HG02938 (cell line): ENCODE measurements around the gene ADAMTS2.

Experiments
- ATAC-seq: cut with Tn5 transposase; IDR thresholded peaks from one replicate; pipeline ENCODE4 v1.9.1; 2021; ENCODE audit warnings: mild to moderate bottlenecking, moderate library complexity; ENCODE audit not compliant: unreplicated experiment

The ADAMTS2 gene

GRCh38 chr5:179373101-179373934, 28.1 kb upstream of the ADAMTS2 start:
- ATAC-seq, result no peak

GRCh38 chr5:179371681-179372680, 26.7 kb upstream of the ADAMTS2 start:
- ATAC-seq, result no peak

GRCh38 chr5:179371121-179371510, 25.9 kb upstream of the ADAMTS2 start:
- no peak for ATAC-seq

- no peak for ATAC-seq
Observed at GRCh38 chr5:179370490-179371120, 25.3 kb upstream of the ADAMTS2 start.

GRCh38 chr5:179369530-179369884, 24.2 kb upstream of the ADAMTS2 start:
- no peak for ATAC-seq

GRCh38 chr5:179368806-179369529, 23.7 kb upstream of the ADAMTS2 start:
- no peak for ATAC-seq

GRCh38 chr5:179368126-179368805, 23.0 kb upstream of the ADAMTS2 start:
- ATAC-seq, result no peak

- no peak for ATAC-seq
Observed at GRCh38 chr5:179367491-179367890, 22.2 kb upstream of the ADAMTS2 start.

- no peak for ATAC-seq
Observed at GRCh38 chr5:179362355-179362754, 17.1 kb upstream of the ADAMTS2 start.

- no peak for ATAC-seq
Observed at GRCh38 chr5:179361037-179361603, 15.9 kb upstream of the ADAMTS2 start.

- ATAC-seq, result no peak
Observed at GRCh38 chr5:179357031-179357430, 11.8 kb upstream of the ADAMTS2 start.

- ATAC-seq, result no peak
Observed at GRCh38 chr5:179355976-179356974, 11.0 kb upstream of the ADAMTS2 start.

- ATAC-seq, result no peak
Observed at GRCh38 chr5:179354305-179354882, 9.1 kb upstream of the ADAMTS2 start.

GRCh38 chr5:179348843-179349242, 3.6 kb upstream of the ADAMTS2 start:
- no peak for ATAC-seq

- ATAC-seq, result no peak
Observed at GRCh38 chr5:179348011-179348530, 2.8 kb upstream of the ADAMTS2 start.

GRCh38 chr5:179347581-179347980, 2.3 kb upstream of the ADAMTS2 start:
- ATAC-seq, result no peak

- ATAC-seq, result no peak
Observed at GRCh38 chr5:179346875-179347274, 1.6 kb upstream of the ADAMTS2 start.

GRCh38 chr5:179346401-179346800, 1.1 kb upstream of the ADAMTS2 start:
- ATAC-seq, result no peak
